ENCODE data around the gene TYW1B.
"Not testable (repeated sequence)": the region's sequence is repeated elsewhere in the genome, so short reads cannot be mapped to it uniquely, and the experiment has no call there.

The TYW1B gene

GRCh38 chr7:72753781-72754180 is 74.2 kb downstream of the TYW1B start:
- DNase-seq, result no peak

- DNase-seq, result not testable (repeated sequence)
Observed at GRCh38 chr7:72753229-72753628, 74.8 kb downstream of the TYW1B start.

GRCh38 chr7:72751978-72752377 is 76.0 kb downstream of the TYW1B start:
- DNase-seq, result peak; percentile 3

- DNase-seq, result no peak
Observed at GRCh38 chr7:72751378-72751777, 76.6 kb downstream of the TYW1B start.

- DNase-seq, result peak; percentile 1
Observed at GRCh38 chr7:72748649-72749048, 79.4 kb downstream of the TYW1B start.

GRCh38 chr7:72744244-72744926 is 83.6 kb downstream of the TYW1B start:
- DNase-seq, result peak; percentile 66

GRCh38 chr7:72743801-72744200 is 84.2 kb downstream of the TYW1B start:
- not testable (repeated sequence) for DNase-seq

- not testable (repeated sequence) for DNase-seq
Observed at GRCh38 chr7:72739716-72740115, 88.3 kb downstream of the TYW1B start.

GRCh38 chr7:72735855-72736254 is 92.1 kb downstream of the TYW1B start:
- DNase-seq, result not testable (repeated sequence)

- not testable (repeated sequence) for DNase-seq
Observed at GRCh38 chr7:72730815-72731214, 97.2 kb downstream of the TYW1B start.

- not testable (repeated sequence) for DNase-seq
Observed at GRCh38 chr7:72730384-72730783, 97.6 kb downstream of the TYW1B start.

GRCh38 chr7:72729130-72729529 is 98.9 kb downstream of the TYW1B start:
- DNase-seq, result not testable (repeated sequence)

GRCh38 chr7:72722694-72723093 is 105.3 kb downstream of the TYW1B start:
- not testable (repeated sequence) for DNase-seq

- DNase-seq, result not testable (repeated sequence)
Observed at GRCh38 chr7:72720890-72721289, 107.1 kb downstream of the TYW1B start.

GRCh38 chr7:72717252-72717774 is 110.7 kb downstream of the TYW1B start:
- peak; percentile 9 for DNase-seq

GRCh38 chr7:72711927-72712326 is 116.1 kb downstream of the TYW1B start:
- not testable (repeated sequence) for DNase-seq

GRCh38 chr7:72710983-72711382 is 117.0 kb downstream of the TYW1B start:
- DNase-seq, result no peak

- peak; percentile 1 for DNase-seq
Observed at GRCh38 chr7:72709909-72710308, 118.1 kb downstream of the TYW1B start.

GRCh38 chr7:72708371-72709050 is 119.5 kb downstream of the TYW1B start:
- DNase-seq, result not testable (repeated sequence)

- DNase-seq, result no peak
Observed at GRCh38 chr7:72706521-72706920, 121.5 kb downstream of the TYW1B start.

GRCh38 chr7:72705693-72706092 is 122.3 kb downstream of the TYW1B start:
- not testable (repeated sequence) for DNase-seq

GRCh38 chr7:72704894-72705293 is 123.1 kb downstream of the TYW1B start:
- DNase-seq, result no peak

- not testable (repeated sequence) for DNase-seq
Observed at GRCh38 chr7:72700548-72700947, 127.5 kb downstream of the TYW1B start.

- DNase-seq, result not testable (repeated sequence)
Observed at GRCh38 chr7:72697066-72697465, 130.9 kb downstream of the TYW1B start.
